ENCODE data around the gene L3MBTL2.
"Not testable (repeated sequence)": the region's sequence is repeated elsewhere in the genome, so short reads cannot be mapped to it uniquely, and the experiment has no call there.

L3MBTL2 gene

GRCh38 chr22:41242396-41243117 is 37.4 kb downstream of the L3MBTL2 start:
- no peak for FAIRE-seq

DNA sequence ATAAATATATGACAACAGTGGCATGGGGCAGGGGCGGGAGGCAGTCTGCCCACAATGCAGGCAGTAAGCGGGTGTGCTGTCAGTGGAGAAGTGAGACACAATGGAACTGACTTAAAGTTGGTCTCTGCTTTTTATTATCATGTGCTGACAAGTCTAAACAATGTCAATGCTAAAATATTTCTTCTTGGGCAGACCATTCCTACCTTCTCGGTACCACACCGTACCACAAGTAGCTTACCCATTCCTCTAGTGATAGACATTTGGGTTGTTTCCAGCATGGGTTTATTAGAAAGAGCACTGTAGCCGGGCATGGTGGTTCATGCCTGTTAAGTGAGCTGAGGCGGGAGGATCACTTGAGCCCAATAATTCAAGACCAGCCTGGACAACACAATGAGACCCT is 38.2 kb downstream of the L3MBTL2 start:
- no peak for FAIRE-seq

DNA sequence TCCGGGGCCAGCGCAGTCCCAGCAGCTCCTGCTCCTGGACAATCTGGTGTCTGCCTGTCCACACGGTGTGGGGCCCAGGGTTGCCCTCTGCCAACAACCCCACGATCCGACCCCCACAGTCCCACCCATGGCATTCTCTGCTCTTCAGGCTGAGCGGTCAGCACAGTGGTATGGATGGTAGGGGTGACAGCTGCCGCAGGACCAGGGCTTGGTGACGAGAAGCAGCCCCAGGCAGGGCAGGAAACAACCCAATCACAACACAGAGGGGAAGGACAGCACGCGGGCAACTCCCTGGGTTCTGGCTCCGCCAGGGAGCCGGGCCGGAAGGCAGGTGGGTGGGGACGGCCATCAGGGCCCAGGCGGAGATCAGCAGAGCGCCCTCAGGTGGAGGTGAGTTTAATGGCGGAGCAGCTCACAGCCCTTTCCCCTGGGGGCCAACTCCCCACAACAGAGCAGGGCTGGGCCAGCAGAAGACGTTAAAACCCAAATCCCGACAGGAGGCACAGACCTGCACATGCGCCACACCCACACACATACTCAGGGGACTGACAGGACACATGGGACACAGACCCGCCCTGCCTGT is 40.9 kb downstream of the L3MBTL2 start:
- no peak for FAIRE-seq

GRCh38 chr22:41247703-41248102 is 42.6 kb downstream of the L3MBTL2 start:
- no peak for FAIRE-seq

DNA sequence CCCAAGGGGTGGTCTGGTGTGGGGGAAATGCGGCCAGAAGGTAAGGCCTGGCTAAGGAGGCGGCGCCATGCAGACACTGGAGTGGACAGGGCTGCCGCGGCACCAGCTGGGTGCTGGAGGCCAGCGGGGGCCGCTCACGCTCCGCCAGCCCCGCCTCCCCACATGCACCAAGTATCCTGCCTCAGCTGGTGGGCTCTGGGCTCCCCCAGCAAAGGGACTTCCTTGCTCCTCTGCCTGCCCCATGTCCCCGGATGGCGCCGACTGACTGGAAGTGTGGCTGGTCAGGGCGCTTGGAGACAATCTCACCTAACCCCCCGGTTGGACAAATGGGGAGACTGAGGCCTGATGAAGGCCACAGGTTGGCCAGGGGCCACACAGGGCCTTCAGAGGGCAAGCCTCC is 43.2 kb downstream of the L3MBTL2 start:
- no peak for FAIRE-seq

GRCh38 chr22:41248758-41249157 is 43.6 kb downstream of the L3MBTL2 start:
- FAIRE-seq, result no peak

- no peak for FAIRE-seq
Observed at GRCh38 chr22:41249442-41249841, 44.3 kb downstream of the L3MBTL2 start.

DNA sequence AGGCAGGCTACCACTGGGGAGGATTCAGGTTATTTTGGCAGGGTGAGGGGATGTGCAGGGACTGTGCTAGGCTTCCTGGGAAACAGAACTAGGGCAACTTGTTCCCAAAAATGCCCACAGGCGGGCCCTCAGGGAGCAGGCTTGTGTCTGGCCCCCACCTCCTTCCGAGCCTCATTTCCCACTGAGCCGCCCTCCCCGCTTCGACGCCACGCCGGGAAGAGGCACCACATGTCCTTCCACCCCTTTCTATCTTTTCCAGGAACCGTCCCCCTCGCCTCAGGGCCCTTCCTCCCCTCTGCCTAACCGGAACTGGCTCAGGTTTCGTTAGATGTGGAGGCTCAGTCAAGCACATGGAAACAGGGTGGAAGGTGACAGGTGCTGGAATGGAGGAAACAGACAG is 45.0 kb downstream of the L3MBTL2 start:
- FAIRE-seq, result no peak

GRCh38 chr22:41252365-41252764 is 47.3 kb downstream of the L3MBTL2 start:
- no peak for FAIRE-seq

- no peak for FAIRE-seq
Observed at GRCh38 chr22:41254230-41254629, 49.1 kb downstream of the L3MBTL2 start.

DNA sequence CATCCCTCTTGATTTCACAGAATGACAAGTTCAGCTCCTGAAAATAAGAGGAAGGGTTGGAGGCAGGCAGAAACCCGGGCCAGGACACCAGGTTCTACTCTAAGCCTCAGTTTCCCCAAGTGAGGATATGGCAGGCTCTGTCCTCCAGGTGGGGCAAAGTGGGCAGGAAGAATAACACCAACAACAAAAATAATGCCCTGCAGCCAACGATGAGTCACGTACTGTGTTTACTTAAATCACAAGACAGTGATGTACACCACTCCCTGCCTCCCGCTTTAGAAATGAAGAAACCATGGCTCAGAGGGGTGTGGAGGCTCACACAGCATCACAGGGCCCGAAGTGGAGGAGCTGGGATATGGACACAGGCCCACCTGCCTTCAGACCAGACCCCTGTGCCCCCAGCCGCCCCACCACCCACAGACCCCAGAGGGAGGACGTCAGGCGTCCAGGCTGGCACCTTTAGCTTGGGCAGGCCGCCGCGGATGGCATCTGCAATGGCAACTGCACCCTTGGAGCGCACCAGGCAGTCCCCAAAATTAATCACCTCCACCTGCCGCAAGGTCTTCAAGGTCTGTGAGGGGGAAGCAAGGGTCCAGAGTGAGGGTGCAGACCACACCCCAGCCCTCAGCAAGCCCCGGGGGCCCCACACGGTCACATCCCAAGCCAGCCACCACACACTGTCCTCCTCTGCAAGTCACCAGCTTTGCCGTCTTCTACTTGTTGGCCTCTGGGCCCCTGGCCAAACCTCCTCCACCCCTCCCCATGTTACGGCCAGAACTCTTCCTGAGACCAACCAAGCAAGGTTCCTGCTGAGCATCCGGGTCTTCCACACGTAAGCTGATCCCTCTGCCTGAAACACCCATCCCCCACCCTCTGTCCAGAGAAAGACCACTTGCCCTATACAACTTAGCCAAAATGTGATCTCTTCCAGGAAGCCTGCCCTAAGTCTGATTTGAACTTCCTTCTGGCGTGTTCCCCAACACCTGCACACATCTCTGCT is 51.4 kb downstream of the L3MBTL2 start:
- no peak for FAIRE-seq

GRCh38 chr22:41257696-41258095 is 52.6 kb downstream of the L3MBTL2 start:
- no peak for FAIRE-seq

DNA sequence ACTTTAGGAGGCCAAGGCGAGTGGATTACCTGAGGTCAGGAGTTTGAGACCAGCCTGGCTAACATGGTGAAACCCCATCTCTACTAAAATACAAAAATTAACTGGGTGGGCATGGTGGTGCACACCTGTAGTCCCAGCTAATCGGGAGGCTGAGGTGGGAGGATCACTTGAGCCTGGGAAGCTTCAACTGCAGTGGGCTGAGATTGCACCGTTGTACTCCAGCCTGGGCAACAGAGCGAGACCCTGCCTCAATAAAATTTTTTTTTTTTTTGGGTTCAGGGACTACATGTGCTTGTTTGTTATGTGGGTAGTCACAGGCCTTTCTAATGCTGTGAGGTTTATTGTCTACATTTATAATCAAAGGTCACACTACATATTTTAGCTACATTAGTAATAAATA is 54.6 kb downstream of the L3MBTL2 start:
- FAIRE-seq, result not testable (repeated sequence)

DNA sequence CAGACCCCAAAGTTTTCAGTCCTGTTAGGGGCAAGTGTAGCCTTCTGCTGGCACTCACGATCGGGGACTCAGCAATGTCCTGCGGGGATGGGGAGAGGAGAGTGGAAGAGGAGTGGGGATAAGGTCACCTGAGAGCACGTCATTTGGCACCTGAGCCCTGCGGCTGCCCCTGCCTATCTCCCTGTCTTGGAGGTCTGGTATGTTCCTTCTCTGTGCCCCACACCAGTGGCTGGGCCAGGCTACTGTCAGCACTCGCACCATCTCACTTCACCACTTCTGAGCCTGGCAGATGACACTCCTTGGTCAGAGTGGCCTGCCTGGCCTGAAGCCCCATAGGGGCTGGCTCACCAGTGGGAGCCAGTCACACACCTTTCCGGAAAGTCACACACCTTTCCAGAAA is 55.8 kb downstream of the L3MBTL2 start:
- FAIRE-seq, result no peak

DNA sequence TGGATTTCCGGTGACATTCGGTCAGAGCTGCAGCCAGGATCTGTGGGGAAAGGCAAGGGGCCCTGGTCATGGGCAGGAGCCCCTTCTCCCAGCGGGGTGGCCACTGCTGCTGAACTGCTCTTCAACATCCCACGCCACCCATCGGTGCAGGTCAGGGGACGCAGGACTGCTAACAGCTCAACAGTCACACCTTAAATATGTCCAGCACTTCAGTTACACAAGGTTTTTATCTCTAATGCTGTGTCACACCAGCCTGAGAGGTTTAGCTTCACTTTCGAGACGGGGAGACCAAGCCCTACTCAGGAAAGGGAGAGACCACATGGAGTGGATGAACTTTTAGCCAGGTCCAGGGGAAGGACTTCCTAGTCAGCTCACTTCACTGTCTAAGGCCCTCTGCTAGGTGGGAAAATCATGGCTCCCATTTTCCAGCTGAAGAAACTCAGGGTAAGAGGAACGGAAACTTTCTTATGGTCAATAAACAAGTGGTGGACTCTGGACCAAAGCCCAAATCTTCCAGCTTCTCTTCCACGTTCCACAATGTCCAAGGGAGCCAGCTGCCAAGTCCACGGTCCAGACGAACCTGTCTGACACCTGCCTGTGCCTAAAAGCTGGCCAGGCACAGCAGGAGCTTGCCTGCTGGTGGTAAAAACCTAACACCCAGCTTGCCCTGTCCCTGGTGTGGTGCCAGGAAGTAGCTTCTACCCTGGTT is 56.6 kb downstream of the L3MBTL2 start:
- FAIRE-seq, result no peak

GRCh38 chr22:41262250-41262765 is 57.2 kb downstream of the L3MBTL2 start:
- no peak for FAIRE-seq

- no peak for FAIRE-seq
Observed at GRCh38 chr22:41263704-41264103, 58.6 kb downstream of the L3MBTL2 start.

- no peak for FAIRE-seq
Observed at GRCh38 chr22:41264408-41264941, 59.4 kb downstream of the L3MBTL2 start.

GRCh38 chr22:41267958-41268357 is 62.8 kb downstream of the L3MBTL2 start:
- FAIRE-seq, result no peak

DNA sequence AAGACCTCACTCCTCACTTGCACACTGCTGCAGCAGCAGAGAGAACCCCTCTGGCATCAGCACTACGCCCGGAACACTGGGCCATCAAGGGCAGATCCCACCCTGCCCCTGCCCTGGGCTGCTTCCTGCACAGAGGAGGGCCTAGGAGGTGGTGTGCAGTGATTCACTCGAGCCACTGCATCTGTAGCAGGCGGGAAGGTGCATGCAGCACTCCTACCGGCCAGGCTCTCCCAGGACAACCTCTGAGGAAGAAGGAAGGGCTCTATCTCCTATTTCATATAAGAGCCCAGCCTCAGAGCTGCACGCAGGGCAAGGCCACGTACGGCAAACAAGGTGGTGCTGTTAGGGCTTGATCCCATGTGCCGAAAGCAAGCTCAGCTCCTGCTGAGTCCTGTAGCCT is 66.7 kb downstream of the L3MBTL2 start:
- FAIRE-seq, result no peak

DNA sequence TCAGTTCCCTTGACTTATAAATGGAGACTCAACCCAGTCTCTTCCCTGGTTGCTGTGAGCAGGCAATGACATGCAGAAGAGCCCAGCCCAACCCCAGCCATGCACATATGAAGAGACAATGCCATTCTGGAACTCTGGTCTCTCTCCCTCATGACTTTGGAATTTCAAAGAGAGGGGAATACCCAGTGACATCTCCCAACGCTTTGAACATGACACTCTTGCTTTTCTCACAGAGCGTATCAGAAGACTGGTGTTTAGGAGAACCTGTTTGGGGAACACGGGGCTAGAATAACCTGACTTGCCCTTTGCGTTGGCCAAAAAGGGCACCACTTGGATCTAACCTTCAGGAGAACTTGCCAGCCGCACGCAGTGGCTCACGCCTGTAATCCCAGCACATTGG is 68.0 kb downstream of the L3MBTL2 start:
- no peak for FAIRE-seq

DNA sequence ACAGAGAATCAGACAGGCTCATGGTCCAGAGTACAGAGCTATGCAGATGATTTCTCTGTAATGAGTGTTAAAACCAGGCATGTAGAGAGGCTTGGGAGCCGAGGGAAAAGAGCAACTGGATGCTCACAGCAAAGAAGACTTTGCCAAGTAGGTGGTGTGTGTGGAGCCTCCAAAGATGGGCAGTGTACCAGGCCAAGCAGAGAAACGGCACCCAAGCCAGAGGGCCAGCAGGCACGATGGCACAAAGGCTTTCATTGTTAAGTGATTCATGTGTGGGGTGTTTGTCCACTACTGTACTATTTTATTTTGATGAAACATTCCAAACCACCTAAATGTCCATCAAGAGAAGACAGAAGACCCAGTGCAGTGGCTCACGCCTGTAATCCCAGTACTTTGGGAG is 69.7 kb downstream of the L3MBTL2 start:
- no peak for FAIRE-seq

Measured in islet of Langerhans (tissue), 1 donor.